DOHH2 (cell line): ENCODE data around the gene TARS1.

Source experiments
- EZH2phosphoT487 ChIP-seq: fragments of 200-600 bp; sonication (generic); IDR thresholded peaks from 2 replicates; pipeline ENCODE4 v1.6.1; 2017; ENCODE audit warnings: borderline replicate concordance, mild to moderate bottlenecking, antibody characterized with exemption, low read length, moderate library complexity, mixed read lengths
- TF ChIP-seq, protein P1 (sequence below): fragments of 200-600 bp; sonication (generic); IDR thresholded peaks from one replicate; pipeline ENCODE4 v1.5.1; 2014; ENCODE audit warnings: antibody characterized with exemption, mild to moderate bottlenecking, low read depth, low read length; ENCODE audit not compliant: poor library complexity, severe bottlenecking

DNA sequence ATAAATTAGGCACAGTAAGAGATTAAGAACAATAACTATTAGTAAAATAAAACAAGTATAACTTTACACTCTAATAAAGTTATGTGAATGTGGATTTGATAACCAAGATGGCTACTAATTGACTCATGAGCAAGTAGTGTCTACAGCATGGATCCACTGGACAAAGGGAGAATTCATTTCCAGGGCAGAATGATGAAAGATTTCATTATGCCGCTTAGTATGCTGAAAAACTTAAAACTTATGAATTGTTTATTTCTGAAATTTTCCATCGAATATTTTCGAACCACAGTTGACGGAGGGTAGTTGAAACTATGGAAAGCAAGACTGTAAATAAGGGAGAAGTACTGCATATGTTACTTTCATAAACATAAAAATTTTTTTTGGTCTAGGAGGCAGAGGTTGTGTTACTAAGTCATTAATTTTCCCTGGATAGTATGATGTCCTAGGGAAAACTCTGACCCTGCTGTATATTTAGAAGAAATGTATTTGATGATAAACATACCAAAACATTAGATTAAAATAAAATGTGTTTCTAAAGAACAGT lies 24.9 kb upstream of the TARS1 start:
- TF ChIP-seq EZH2phosphoT487, result no peak
- TF ChIP-seq, protein P1, sequence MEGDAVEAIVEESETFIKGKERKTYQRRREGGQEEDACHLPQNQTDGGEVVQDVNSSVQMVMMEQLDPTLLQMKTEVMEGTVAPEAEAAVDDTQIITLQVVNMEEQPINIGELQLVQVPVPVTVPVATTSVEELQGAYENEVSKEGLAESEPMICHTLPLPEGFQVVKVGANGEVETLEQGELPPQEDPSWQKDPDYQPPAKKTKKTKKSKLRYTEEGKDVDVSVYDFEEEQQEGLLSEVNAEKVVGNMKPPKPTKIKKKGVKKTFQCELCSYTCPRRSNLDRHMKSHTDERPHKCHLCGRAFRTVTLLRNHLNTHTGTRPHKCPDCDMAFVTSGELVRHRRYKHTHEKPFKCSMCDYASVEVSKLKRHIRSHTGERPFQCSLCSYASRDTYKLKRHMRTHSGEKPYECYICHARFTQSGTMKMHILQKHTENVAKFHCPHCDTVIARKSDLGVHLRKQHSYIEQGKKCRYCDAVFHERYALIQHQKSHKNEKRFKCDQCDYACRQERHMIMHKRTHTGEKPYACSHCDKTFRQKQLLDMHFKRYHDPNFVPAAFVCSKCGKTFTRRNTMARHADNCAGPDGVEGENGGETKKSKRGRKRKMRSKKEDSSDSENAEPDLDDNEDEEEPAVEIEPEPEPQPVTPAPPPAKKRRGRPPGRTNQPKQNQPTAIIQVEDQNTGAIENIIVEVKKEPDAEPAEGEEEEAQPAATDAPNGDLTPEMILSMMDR, result no peak
